ENCODE results near the gene METTL23. TPM values are rescaled to one million over a fixed set of nuclear protein-coding genes. Genes with fewer than 3 reads are reported as not detected.
"Not testable (repeated sequence)": the region's sequence is repeated elsewhere in the genome, so short reads cannot be mapped to it uniquely, and the experiment has no call there.

Gene METTL23
- total RNA-seq, 2 donors from 2014 or later: 23.3 to 25.6 TPM

- intact Hi-C loops (cut with DNase I): no loop called here
- peak; percentile 61 for DNase-seq (ENCODE audit: low spot score)
Observed at GRCh38 chr17:76690596-76691280, 35.9 kb upstream of the METTL23 start.

- intact Hi-C loops (cut with DNase I): no loop called here
- DNase-seq (ENCODE audit: low spot score): no peak
Observed at GRCh38 chr17:76691379-76692191, 35.1 kb upstream of the METTL23 start.

- intact Hi-C loops (cut with DNase I): no loop called here
- DNase-seq (ENCODE audit: low spot score): no peak
Observed at GRCh38 chr17:76695059-76695831, 31.4 kb upstream of the METTL23 start.

- no peak for DNase-seq (ENCODE audit: low spot score)
- intact Hi-C loops (cut with DNase I): no loop called here
Observed at GRCh38 chr17:76696763-76697701, 29.6 kb upstream of the METTL23 start.

- intact Hi-C loops (cut with DNase I): no loop called here
- DNase-seq (ENCODE audit: low spot score): no peak
Observed at GRCh38 chr17:76697702-76698465, 28.8 kb upstream of the METTL23 start.

GRCh38 chr17:76698466-76698977, 28.1 kb upstream of the METTL23 start:
- intact Hi-C loops (cut with DNase I); DNase-seq (ENCODE audit: low spot score): not testable (repeated sequence)

GRCh38 chr17:76700270-76700616, 26.4 kb upstream of the METTL23 start:
- intact Hi-C loops (cut with DNase I): no loop called here
- DNase-seq (ENCODE audit: low spot score): no peak

GRCh38 chr17:76700617-76701470, 25.8 kb upstream of the METTL23 start:
- DNase-seq (ENCODE audit: low spot score): peak; percentile 88
- intact Hi-C loops (cut with DNase I): no loop called here

- DNase-seq (ENCODE audit: low spot score): no peak
- intact Hi-C loops (cut with DNase I): no loop called here
Observed at GRCh38 chr17:76701471-76701967, 25.1 kb upstream of the METTL23 start.

GRCh38 chr17:76702076-76702475, 24.6 kb upstream of the METTL23 start:
- intact Hi-C loops (cut with DNase I): no loop called here
- no peak for DNase-seq (ENCODE audit: low spot score)

- no peak for DNase-seq (ENCODE audit: low spot score)
- intact Hi-C loops (cut with DNase I): no loop called here
Observed at GRCh38 chr17:76702941-76703637, 23.6 kb upstream of the METTL23 start.

GRCh38 chr17:76704805-76705204, 21.8 kb upstream of the METTL23 start:
- intact Hi-C loops (cut with DNase I): no loop called here
- DNase-seq (ENCODE audit: low spot score): no peak

GRCh38 chr17:76706817-76707216, 19.8 kb upstream of the METTL23 start:
- intact Hi-C loops (cut with DNase I): no loop called here
- DNase-seq (ENCODE audit: low spot score): no peak

- no peak for DNase-seq (ENCODE audit: low spot score)
- intact Hi-C loops (cut with DNase I): no loop called here
Observed at GRCh38 chr17:76707985-76708807, 18.4 kb upstream of the METTL23 start.

GRCh38 chr17:76709077-76709950, 17.3 kb upstream of the METTL23 start:
- peak; percentile 97 for DNase-seq (ENCODE audit: low spot score)
- intact Hi-C loops (cut with DNase I): no loop called here
